Measurements from ENCODE around the gene TRRAP.
"Not testable (repeated sequence)": the region's sequence is repeated elsewhere in the genome, so short reads cannot be mapped to it uniquely, and the experiment has no call there.

The TRRAP gene

GRCh38 chr7:98873610-98874009 is 4.7 kb upstream of the TRRAP start:
- peaks cover 18% of the 10 kb centered on the region in 2 donors for H3K27me3 ChIP-seq (ENCODE audit: control insufficient read depth in 1 of 2, insufficient read depth in 2 of 2, low read length in 2 of 2)
- not testable (repeated sequence) for H3K27ac ChIP-seq (ENCODE audit: low read depth, low read length); H3K9ac ChIP-seq (ENCODE audit: low read depth in 1 of 2, low read length in 2 of 2); H3K36me3 ChIP-seq (ENCODE audit: control insufficient read depth in 1 of 2, insufficient read depth in 2 of 2, low read length in 2 of 2); H3K9me3 ChIP-seq (ENCODE audit: control insufficient read depth in 1 of 2, low read length in 2 of 2); H3K4me3 ChIP-seq (ENCODE audit: low read depth in 1 of 2, low read length in 2 of 2); H3K4me1 ChIP-seq (ENCODE audit: control insufficient read depth in 1 of 2, insufficient read depth in 2 of 2, low read length in 2 of 2)

GRCh38 chr7:98874942-98875341 is 3.4 kb upstream of the TRRAP start:
- H3K9ac ChIP-seq (ENCODE audit: low read depth in 1 of 2, low read length in 2 of 2), result no peak overlapping the region

GRCh38 chr7:98875501-98875900 is 2.8 kb upstream of the TRRAP start:
- Histone ChIP-seq H3K4me3 (ENCODE audit: low read depth in 1 of 2, low read length in 2 of 2) (no peak overlapping the region), H3K36me3 (ENCODE audit: control insufficient read depth in 1 of 2, insufficient read depth in 2 of 2, low read length in 2 of 2) (no peaks in the 10 kb centered on the region), H3K9ac (ENCODE audit: low read depth in 1 of 2, low read length in 2 of 2) (no peak overlapping the region), H3K27ac (ENCODE audit: low read depth, low read length) (no peak overlapping the region), H3K9me3 (ENCODE audit: control insufficient read depth in 1 of 2, low read length in 2 of 2) (no peaks in the 10 kb centered on the region), H3K27me3 (ENCODE audit: control insufficient read depth in 1 of 2, insufficient read depth in 2 of 2, low read length in 2 of 2) (peaks cover 8 to 11% of the 10 kb centered on the region in 2 donors), H3K4me1 (ENCODE audit: control insufficient read depth in 1 of 2, insufficient read depth in 2 of 2, low read length in 2 of 2) (peaks cover 12 to 18% of the 10 kb centered on the region in 2 donors)

More at GRCh38 chr7:98874942-98875341, 3.4 kb upstream of the TRRAP start:
- H3K9me3 ChIP-seq (ENCODE audit: control insufficient read depth in 1 of 2, low read length in 2 of 2), result no peaks in the 10 kb centered on the region
- no peak overlapping the region for H3K27ac ChIP-seq (ENCODE audit: low read depth, low read length)
- H3K27me3 ChIP-seq (ENCODE audit: control insufficient read depth in 1 of 2, insufficient read depth in 2 of 2, low read length in 2 of 2), result peaks cover 11 to 12% of the 10 kb centered on the region in 2 donors
- peaks cover 10 to 13% of the 10 kb centered on the region in 2 donors for H3K4me1 ChIP-seq (ENCODE audit: control insufficient read depth in 1 of 2, insufficient read depth in 2 of 2, low read length in 2 of 2)
- no peaks in the 10 kb centered on the region for H3K36me3 ChIP-seq (ENCODE audit: control insufficient read depth in 1 of 2, insufficient read depth in 2 of 2, low read length in 2 of 2)
- no peak overlapping the region for H3K4me3 ChIP-seq (ENCODE audit: low read depth in 1 of 2, low read length in 2 of 2)

GRCh38 chr7:98877146-98877545 is 1.2 kb upstream of the TRRAP start:
- Histone ChIP-seq H3K27me3 (ENCODE audit: control insufficient read depth in 1 of 2, insufficient read depth in 2 of 2, low read length in 2 of 2) (no peaks in the 10 kb centered on the region), H3K9me3 (ENCODE audit: control insufficient read depth in 1 of 2, low read length in 2 of 2) (no peaks in the 10 kb centered on the region), H3K9ac (ENCODE audit: low read depth in 1 of 2, low read length in 2 of 2) (no peak overlapping the region), H3K36me3 (ENCODE audit: control insufficient read depth in 1 of 2, insufficient read depth in 2 of 2, low read length in 2 of 2) (peaks cover 5 to 11% of the 10 kb centered on the region in 2 donors), H3K4me1 (ENCODE audit: control insufficient read depth in 1 of 2, insufficient read depth in 2 of 2, low read length in 2 of 2) (peaks cover 12 to 20% of the 10 kb centered on the region in 2 donors), H3K27ac (ENCODE audit: low read depth, low read length) (no peak overlapping the region), H3K4me3 (ENCODE audit: low read depth in 1 of 2, low read length in 2 of 2) (no peak overlapping the region)

- peaks cover 12 to 20% of the 10 kb centered on the region in 2 donors for H3K4me1 ChIP-seq (ENCODE audit: control insufficient read depth in 1 of 2, insufficient read depth in 2 of 2, low read length in 2 of 2)
- peaks cover 5 to 18% of the 10 kb centered on the region in 2 donors for H3K36me3 ChIP-seq (ENCODE audit: control insufficient read depth in 1 of 2, insufficient read depth in 2 of 2, low read length in 2 of 2)
- H3K27ac ChIP-seq (ENCODE audit: low read depth, low read length), result no peak overlapping the region
- no peaks in the 10 kb centered on the region for H3K27me3 ChIP-seq (ENCODE audit: control insufficient read depth in 1 of 2, insufficient read depth in 2 of 2, low read length in 2 of 2)
- H3K9me3 ChIP-seq (ENCODE audit: control insufficient read depth in 1 of 2, low read length in 2 of 2), result no peaks in the 10 kb centered on the region
- H3K9ac ChIP-seq (ENCODE audit: low read depth in 1 of 2, low read length in 2 of 2), result peak overlapping the region in 1 of 2 donors; percentile 93
- peak overlapping the region; percentile 96 to 98 for H3K4me3 ChIP-seq (ENCODE audit: low read depth in 1 of 2, low read length in 2 of 2)
Measured at GRCh38 chr7:98877692-98878364, 504 bp upstream of the TRRAP start.

GRCh38 chr7:98879198-98879978 is 1.1 kb downstream of the TRRAP start:
- peaks cover 12 to 20% of the 10 kb centered on the region in 2 donors for H3K4me1 ChIP-seq (ENCODE audit: control insufficient read depth in 1 of 2, insufficient read depth in 2 of 2, low read length in 2 of 2)
- no peaks in the 10 kb centered on the region for H3K9me3 ChIP-seq (ENCODE audit: control insufficient read depth in 1 of 2, low read length in 2 of 2)
- H3K4me3 ChIP-seq (ENCODE audit: low read depth in 1 of 2, low read length in 2 of 2), result peak overlapping the region; percentile 96 to 98
- H3K27ac ChIP-seq (ENCODE audit: low read depth, low read length), result peak overlapping the region; percentile 75
- H3K36me3 ChIP-seq (ENCODE audit: control insufficient read depth in 1 of 2, insufficient read depth in 2 of 2, low read length in 2 of 2), result peaks cover 13 to 30% of the 10 kb centered on the region in 2 donors
- H3K27me3 ChIP-seq (ENCODE audit: control insufficient read depth in 1 of 2, insufficient read depth in 2 of 2, low read length in 2 of 2), result no peaks in the 10 kb centered on the region
- peak overlapping the region; percentile 93 to 96 for H3K9ac ChIP-seq (ENCODE audit: low read depth in 1 of 2, low read length in 2 of 2)

GRCh38 chr7:98879979-98880315 is 1.6 kb downstream of the TRRAP start:
- Histone ChIP-seq H3K27me3 (ENCODE audit: control insufficient read depth in 1 of 2, insufficient read depth in 2 of 2, low read length in 2 of 2) (no peaks in the 10 kb centered on the region), H3K4me1 (ENCODE audit: control insufficient read depth in 1 of 2, insufficient read depth in 2 of 2, low read length in 2 of 2) (peaks cover 12 to 20% of the 10 kb centered on the region in 2 donors), H3K4me3 (ENCODE audit: low read depth in 1 of 2, low read length in 2 of 2) (peak overlapping the region; percentile 96 to 98), H3K27ac (ENCODE audit: low read depth, low read length) (no peak overlapping the region), H3K36me3 (ENCODE audit: control insufficient read depth in 1 of 2, insufficient read depth in 2 of 2, low read length in 2 of 2) (peaks cover 13 to 35% of the 10 kb centered on the region in 2 donors), H3K9me3 (ENCODE audit: control insufficient read depth in 1 of 2, low read length in 2 of 2) (no peaks in the 10 kb centered on the region), H3K9ac (ENCODE audit: low read depth in 1 of 2, low read length in 2 of 2) (peak overlapping the region; percentile 93 to 96)

- Histone ChIP-seq H3K9ac (ENCODE audit: low read depth in 1 of 2, low read length in 2 of 2) (peak overlapping the region in 1 of 2 donors; percentile 93), H3K4me3 (ENCODE audit: low read depth in 1 of 2, low read length in 2 of 2) (peak overlapping the region in 1 of 2 donors; percentile 98), H3K27ac (ENCODE audit: low read depth, low read length) (no peak overlapping the region), H3K27me3 (ENCODE audit: control insufficient read depth in 1 of 2, insufficient read depth in 2 of 2, low read length in 2 of 2) (no peaks in the 10 kb centered on the region), H3K9me3 (ENCODE audit: control insufficient read depth in 1 of 2, low read length in 2 of 2) (no peaks in the 10 kb centered on the region), H3K36me3 (ENCODE audit: control insufficient read depth in 1 of 2, insufficient read depth in 2 of 2, low read length in 2 of 2) (peaks cover 13 to 38% of the 10 kb centered on the region in 2 donors), H3K4me1 (ENCODE audit: control insufficient read depth in 1 of 2, insufficient read depth in 2 of 2, low read length in 2 of 2) (peaks cover 12 to 20% of the 10 kb centered on the region in 2 donors)
Measured at GRCh38 chr7:98880485-98880884, 2.2 kb downstream of the TRRAP start.

GRCh38 chr7:98881561-98882315 is 3.4 kb downstream of the TRRAP start:
- no peak overlapping the region for H3K9ac ChIP-seq (ENCODE audit: low read depth in 1 of 2, low read length in 2 of 2)
- no peak overlapping the region for H3K27ac ChIP-seq (ENCODE audit: low read depth, low read length)
- H3K4me1 ChIP-seq (ENCODE audit: control insufficient read depth in 1 of 2, insufficient read depth in 2 of 2, low read length in 2 of 2), result peaks cover 12 to 20% of the 10 kb centered on the region in 2 donors
- H3K27me3 ChIP-seq (ENCODE audit: control insufficient read depth in 1 of 2, insufficient read depth in 2 of 2, low read length in 2 of 2), result no peaks in the 10 kb centered on the region
- H3K36me3 ChIP-seq (ENCODE audit: control insufficient read depth in 1 of 2, insufficient read depth in 2 of 2, low read length in 2 of 2), result peaks cover 16 to 44% of the 10 kb centered on the region in 2 donors
- no peaks in the 10 kb centered on the region for H3K9me3 ChIP-seq (ENCODE audit: control insufficient read depth in 1 of 2, low read length in 2 of 2)
- no peak overlapping the region for H3K4me3 ChIP-seq (ENCODE audit: low read depth in 1 of 2, low read length in 2 of 2)

GRCh38 chr7:98884416-98884815 is 6.1 kb downstream of the TRRAP start:
- Histone ChIP-seq H3K4me3 (ENCODE audit: low read depth in 1 of 2, low read length in 2 of 2) (no peak overlapping the region), H3K36me3 (ENCODE audit: control insufficient read depth in 1 of 2, insufficient read depth in 2 of 2, low read length in 2 of 2) (peaks cover 16 to 54% of the 10 kb centered on the region in 2 donors), H3K4me1 (ENCODE audit: control insufficient read depth in 1 of 2, insufficient read depth in 2 of 2, low read length in 2 of 2) (peaks cover 5 to 12% of the 10 kb centered on the region in 2 donors), H3K27me3 (ENCODE audit: control insufficient read depth in 1 of 2, insufficient read depth in 2 of 2, low read length in 2 of 2) (no peaks in the 10 kb centered on the region), H3K27ac (ENCODE audit: low read depth, low read length) (no peak overlapping the region), H3K9me3 (ENCODE audit: control insufficient read depth in 1 of 2, low read length in 2 of 2) (no peaks in the 10 kb centered on the region), H3K9ac (ENCODE audit: low read depth in 1 of 2, low read length in 2 of 2) (no peak overlapping the region)

All from duodenal mucosa (tissue), 2 donors.